Large intestine (tissue), 3 donors: ENCODE data around the gene PRLR. TPM values are rescaled to one million over a fixed set of nuclear protein-coding genes. Genes with fewer than 3 reads are reported as not detected.

Experiments used
- DNase-seq, 2 donors: peaks; one replicate each; pipeline versions ENCODE4 v3.0.0 to v3.0.0-alpha.2; 2013
- H3K27ac ChIP-seq: one replicate; pipeline ENCODE4 v1.5.1; 2013; ENCODE audit warnings: low read length
- H3K27me3 ChIP-seq: 2 replicates; pipeline ENCODE4 v1.6.1; 2013; ENCODE audit warnings: low read length; ENCODE audit not compliant: control insufficient read depth, insufficient read depth
- H3K36me3 ChIP-seq: 2 replicates; pipeline ENCODE4 v1.6.1; 2013; ENCODE audit warnings: low read length; ENCODE audit not compliant: control insufficient read depth, insufficient read depth
- H3K4me1 ChIP-seq: one replicate; pipeline ENCODE4 v1.6.1; 2013; ENCODE audit warnings: low read length; ENCODE audit not compliant: control insufficient read depth, insufficient read depth
- H3K4me3 ChIP-seq: one replicate; pipeline ENCODE4 v1.5.1; 2013; ENCODE audit warnings: low read length
- H3K9me3 ChIP-seq: one replicate; pipeline ENCODE4 v1.6.1; 2013; ENCODE audit warnings: mild to moderate bottlenecking, low read depth, low read length, moderate library complexity; ENCODE audit not compliant: control insufficient read depth
- WGBS: methylation state at CpG from one replicate; pipeline ENCODE4 v1.1.5; 2013; ENCODE audit warnings: low lambda C conversion rate; ENCODE audit not compliant: insufficient coverage; 5-methylcytosine and 5-hydroxymethylcytosine counted together
- polyA plus RNA-seq: library from polyadenylated mRNA; unstranded; fragments of 120-200 nt; gene quantifications from one replicate; pipeline ENCODE4 v1.2.1, GENCODE V29; 2013

PRLR gene
- polyA plus RNA-seq, 1 donor: 56.0 TPM

GRCh38 chr5:35131723-35132122, 98.6 kb downstream of the PRLR start:
- peaks cover 17% of the 10 kb centered on the region for H3K4me1 ChIP-seq
- H3K27ac ChIP-seq: no peak overlapping the region
- no peaks in the 10 kb centered on the region for H3K9me3 ChIP-seq
- DNase-seq: no peak
- H3K4me3 ChIP-seq: no peak overlapping the region
- no peaks in the 10 kb centered on the region for H3K27me3 ChIP-seq
- peaks cover 10% of the 10 kb centered on the region for H3K36me3 ChIP-seq

DNA sequence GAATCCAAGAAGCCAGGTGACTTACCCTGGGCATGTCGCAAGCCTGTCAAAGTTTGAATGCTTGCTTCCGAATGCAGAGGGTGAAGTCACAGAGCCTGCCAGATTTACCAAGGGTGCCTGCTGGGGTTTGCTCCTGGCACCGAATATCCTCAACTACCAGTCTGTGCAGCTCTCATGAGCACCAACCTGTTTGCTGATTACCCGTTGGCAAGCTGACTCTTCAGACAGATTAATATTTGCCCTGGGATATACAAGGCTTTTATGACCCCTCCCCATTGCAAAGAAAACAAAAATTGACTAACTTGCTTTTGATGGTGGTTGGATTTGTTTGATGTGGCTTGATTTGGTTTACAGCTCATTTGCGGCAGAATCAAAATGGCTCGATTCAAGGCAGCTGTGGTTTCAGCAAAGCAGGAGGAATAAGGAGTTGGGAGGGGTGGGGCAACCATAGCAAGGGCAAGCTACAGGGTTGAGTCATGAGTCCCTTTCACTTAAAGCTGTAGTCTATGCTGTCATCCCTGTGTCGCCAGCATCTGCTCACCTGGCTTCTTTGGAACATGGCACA, 100.3 kb downstream of the PRLR start:
- H3K36me3 ChIP-seq: peaks cover 5% of the 10 kb centered on the region
- no peak for DNase-seq
- no peak overlapping the region for H3K4me3 ChIP-seq
- H3K27ac ChIP-seq: no peak overlapping the region
- H3K4me1 ChIP-seq: peaks cover 12% of the 10 kb centered on the region
- H3K9me3 ChIP-seq: no peaks in the 10 kb centered on the region
- no CpG with 5 or more reads among the region's 7 CpGs for WGBS
- no peaks in the 10 kb centered on the region for H3K27me3 ChIP-seq

GRCh38 chr5:35129276-35129675, 101.0 kb downstream of the PRLR start:
- DNase-seq: no peak
- Histone ChIP-seq H3K27ac (no peak overlapping the region), H3K4me1 (peaks cover 10% of the 10 kb centered on the region), H3K36me3 (peaks cover 5% of the 10 kb centered on the region), H3K27me3 (no peaks in the 10 kb centered on the region), H3K4me3 (no peak overlapping the region), H3K9me3 (no peaks in the 10 kb centered on the region)
- no CpG with 5 or more reads among the region's 1 CpG for WGBS

DNA sequence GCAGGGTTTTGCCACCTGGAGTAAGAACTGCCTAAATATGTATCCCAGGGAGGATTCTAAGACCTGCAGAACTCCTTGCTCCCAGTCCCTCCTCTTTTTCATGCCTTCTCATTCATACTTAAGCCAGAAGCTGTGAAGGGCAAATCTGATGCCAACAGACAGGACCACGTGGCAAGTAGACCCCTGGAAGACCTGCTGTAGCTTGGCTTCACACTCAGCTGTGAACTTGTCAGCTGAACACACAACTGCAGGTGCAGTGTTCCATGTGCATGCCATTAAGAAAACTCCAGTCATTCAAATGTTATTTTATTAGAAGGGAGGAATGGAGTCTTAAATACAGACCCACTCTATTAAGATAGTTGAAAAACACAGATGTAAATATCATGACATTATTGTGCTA, 103.3 kb downstream of the PRLR start:
- Histone ChIP-seq H3K9me3 (no peaks in the 10 kb centered on the region), H3K36me3 (peaks cover 5% of the 10 kb centered on the region), H3K4me1 (peaks cover 16% of the 10 kb centered on the region), H3K4me3 (no peak overlapping the region), H3K27me3 (no peaks in the 10 kb centered on the region), H3K27ac (no peak overlapping the region)
- DNase-seq: no peak
- no CpG with 5 or more reads among the region's 1 CpG for WGBS

GRCh38 chr5:35125746-35126145, 104.5 kb downstream of the PRLR start:
- WGBS: no CpG with 5 or more reads among the region's 2 CpGs
- Histone ChIP-seq H3K36me3 (peaks cover 3% of the 10 kb centered on the region), H3K27me3 (no peaks in the 10 kb centered on the region), H3K4me1 (peaks cover 16% of the 10 kb centered on the region), H3K9me3 (no peaks in the 10 kb centered on the region), H3K4me3 (no peak overlapping the region), H3K27ac (no peak overlapping the region)
- no peak for DNase-seq

DNA sequence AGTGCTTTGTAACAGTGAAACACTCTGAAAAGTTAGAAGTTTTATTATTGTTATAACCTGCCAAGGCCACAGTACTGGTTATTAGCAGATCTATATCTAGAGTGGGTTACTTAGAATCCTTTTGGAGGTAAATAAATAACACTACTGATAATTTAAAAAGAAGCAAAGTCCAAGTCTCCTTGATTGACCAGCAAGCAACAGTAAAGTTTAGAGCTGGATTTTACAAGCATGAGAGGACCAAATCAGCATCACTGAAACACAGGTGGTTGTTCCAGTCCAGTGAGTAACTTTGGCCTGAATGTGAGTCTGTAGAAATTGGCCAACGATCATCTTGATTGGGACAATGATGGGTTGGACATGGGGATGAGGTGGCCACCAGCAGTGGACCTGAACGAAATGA, 105.4 kb downstream of the PRLR start:
- no CpG with 5 or more reads among the region's 2 CpGs for WGBS
- DNase-seq: peak in 1 of 2 donors; percentile 48
- peaks cover 16% of the 10 kb centered on the region for H3K4me1 ChIP-seq
- H3K36me3 ChIP-seq: peaks cover 3% of the 10 kb centered on the region
- no peaks in the 10 kb centered on the region for H3K27me3 ChIP-seq
- H3K9me3 ChIP-seq: no peaks in the 10 kb centered on the region
- no peak overlapping the region for H3K27ac ChIP-seq
- no peak overlapping the region for H3K4me3 ChIP-seq

- Histone ChIP-seq H3K27ac (no peak overlapping the region), H3K4me1 (peaks cover 16% of the 10 kb centered on the region), H3K36me3 (peaks cover 1% of the 10 kb centered on the region), H3K27me3 (no peaks in the 10 kb centered on the region), H3K9me3 (no peaks in the 10 kb centered on the region), H3K4me3 (no peak overlapping the region)
- WGBS: no CpG with 5 or more reads among the region's 2 CpGs
- no peak for DNase-seq
Observed at GRCh38 chr5:35122819-35123218, 107.5 kb downstream of the PRLR start.

DNA sequence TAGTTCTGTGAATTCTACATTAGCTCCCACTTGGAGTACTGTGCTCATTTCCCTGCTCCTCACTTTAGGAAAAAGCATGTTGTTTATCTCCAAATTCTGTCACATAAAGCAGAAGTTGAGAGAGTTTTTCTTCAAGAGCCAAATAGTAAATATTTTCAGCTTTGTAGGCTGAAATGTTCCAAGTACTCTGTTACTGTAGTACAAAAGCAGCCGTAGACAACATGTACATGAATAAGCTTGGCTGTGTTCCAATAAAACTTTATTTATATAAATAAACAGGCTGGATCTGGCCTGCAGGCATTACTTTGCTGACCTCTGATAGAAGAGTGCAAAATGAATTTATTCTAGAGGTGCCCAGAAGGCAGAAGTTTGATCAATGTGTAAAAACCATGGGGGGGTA, 109.6 kb downstream of the PRLR start:
- WGBS: no CpG with 5 or more reads among the region's 1 CpG
- no peaks in the 10 kb centered on the region for H3K27me3 ChIP-seq
- peaks cover 18% of the 10 kb centered on the region for H3K36me3 ChIP-seq
- H3K4me3 ChIP-seq: no peak overlapping the region
- H3K9me3 ChIP-seq: no peaks in the 10 kb centered on the region
- no peak overlapping the region for H3K27ac ChIP-seq
- DNase-seq: no peak
- H3K4me1 ChIP-seq: peaks cover 13% of the 10 kb centered on the region

DNA sequence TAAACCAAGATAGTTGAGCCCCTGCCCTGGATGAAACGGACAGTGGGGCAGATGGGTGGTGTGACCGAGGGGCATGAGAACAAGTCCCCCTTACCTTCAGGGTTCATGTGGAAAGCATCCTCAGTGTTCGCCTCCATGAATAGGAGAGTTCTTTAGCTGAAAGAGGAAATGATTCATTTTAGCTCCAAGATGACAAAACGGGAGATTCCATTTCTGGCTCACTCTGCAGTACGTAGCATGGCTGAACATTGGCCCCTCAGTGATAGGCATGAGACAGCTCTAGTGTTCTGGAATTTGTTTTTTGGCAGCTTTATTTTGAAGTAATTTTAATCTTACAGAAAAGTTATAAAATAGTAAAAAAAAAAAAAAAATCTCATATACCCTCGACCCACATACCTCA, 112.3 kb downstream of the PRLR start:
- no peaks in the 10 kb centered on the region for H3K9me3 ChIP-seq
- no peaks in the 10 kb centered on the region for H3K4me1 ChIP-seq
- H3K27ac ChIP-seq: no peak overlapping the region
- 100% methylated on average over 1 of the region's 6 CpGs for WGBS
- DNase-seq: no peak
- H3K4me3 ChIP-seq: no peak overlapping the region
- H3K27me3 ChIP-seq: no peaks in the 10 kb centered on the region
- H3K36me3 ChIP-seq: peaks cover 34% of the 10 kb centered on the region

- Histone ChIP-seq H3K27me3 (no peaks in the 10 kb centered on the region), H3K4me1 (no peaks in the 10 kb centered on the region), H3K27ac (no peak overlapping the region), H3K36me3 (peaks cover 34% of the 10 kb centered on the region), H3K4me3 (no peak overlapping the region), H3K9me3 (no peaks in the 10 kb centered on the region)
- DNase-seq: no peak
Observed at GRCh38 chr5:35115920-35116319, 114.4 kb downstream of the PRLR start.

DNA sequence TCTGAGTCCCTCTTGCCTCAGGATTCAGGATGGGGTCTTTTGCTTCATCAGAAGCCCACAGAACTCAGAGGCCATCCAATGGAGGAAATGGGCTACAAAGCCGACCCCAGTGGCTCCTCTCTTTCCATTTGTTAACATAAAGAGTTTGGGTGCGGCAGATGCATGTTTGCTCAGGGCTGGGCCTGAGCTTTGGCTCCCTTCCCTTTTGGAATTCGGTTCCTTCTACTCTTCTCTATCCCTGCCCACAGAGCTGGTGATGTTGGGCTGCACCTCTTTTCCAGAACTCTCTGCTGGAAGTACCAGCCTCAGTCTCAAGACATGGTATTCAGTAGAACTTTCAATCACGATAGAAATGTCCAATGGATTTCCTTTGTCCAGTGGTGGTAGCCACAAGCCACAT, 115.6 kb downstream of the PRLR start:
- Histone ChIP-seq H3K27me3 (no peaks in the 10 kb centered on the region), H3K27ac (no peak overlapping the region), H3K36me3 (peaks cover 36% of the 10 kb centered on the region), H3K4me1 (no peaks in the 10 kb centered on the region), H3K9me3 (no peaks in the 10 kb centered on the region), H3K4me3 (no peak overlapping the region)
- no CpG with 5 or more reads among the region's 4 CpGs for WGBS
- DNase-seq: no peak
